ENCODE measurements around the gene ABCA12.

ABCA12 gene

GRCh38 chr2:214995409-214995808 lies 143.0 kb downstream of the ABCA12 start:
- H3K27me3 ChIP-seq (ENCODE audit: insufficient read depth, poor library complexity, severe bottlenecking): no peaks in the 10 kb centered on the region
- DNase-seq (ENCODE audit: low read depth in 1 of 2, low spot score in 1 of 2): no peak
- H3K4me3 ChIP-seq (replicated peaks; ENCODE audit: insufficient read depth, low read length): no peak overlapping the region
- H3K27ac ChIP-seq (replicated peaks): no peak overlapping the region
- TF ChIP-seq POLR2AphosphoS5 (IDR thresholded peaks at IDR 0.05; ENCODE audit: low read depth): no peak
- TF ChIP-seq REST (IDR thresholded peaks at IDR 0.05; ENCODE audit: insufficient replicate concordance, low read depth): no peak
- TF ChIP-seq GABPA (IDR thresholded peaks at IDR 0.05; ENCODE audit: low read depth): no peak

GRCh38 chr2:214992911-214993310 lies 145.5 kb downstream of the ABCA12 start:
- H3K27me3 ChIP-seq (ENCODE audit: insufficient read depth, poor library complexity, severe bottlenecking): no peaks in the 10 kb centered on the region
- TF ChIP-seq CTCF (IDR thresholded peaks at IDR 0.05; ENCODE audit: insufficient read depth, low read length) (no peak), SPI1 (IDR thresholded peaks at IDR 0.05; ENCODE audit: borderline replicate concordance, low read depth) (no peak), GABPA (IDR thresholded peaks at IDR 0.05; ENCODE audit: low read depth) (no peak), REST (IDR thresholded peaks at IDR 0.05; ENCODE audit: insufficient replicate concordance, low read depth) (no peak), POLR2AphosphoS5 (IDR thresholded peaks at IDR 0.05; ENCODE audit: low read depth) (no peak)

GRCh38 chr2:214989187-214989586 lies 149.2 kb downstream of the ABCA12 start:
- no peak overlapping the region for H3K4me3 ChIP-seq (replicated peaks; ENCODE audit: insufficient read depth, low read length)
- TF ChIP-seq CTCF (IDR thresholded peaks at IDR 0.05; ENCODE audit: insufficient read depth, low read length) (no peak), POLR2AphosphoS5 (IDR thresholded peaks at IDR 0.05; ENCODE audit: low read depth) (no peak), REST (IDR thresholded peaks at IDR 0.05; ENCODE audit: insufficient replicate concordance, low read depth) (no peak), GABPA (IDR thresholded peaks at IDR 0.05; ENCODE audit: low read depth) (no peak), SPI1 (IDR thresholded peaks at IDR 0.05; ENCODE audit: borderline replicate concordance, low read depth) (no peak)
- no peaks in the 10 kb centered on the region for H3K27me3 ChIP-seq (ENCODE audit: insufficient read depth, poor library complexity, severe bottlenecking)
- DNase-seq (ENCODE audit: low read depth in 1 of 2, low spot score in 1 of 2): no peak
- no peak overlapping the region for H3K27ac ChIP-seq (replicated peaks)

More at GRCh38 chr2:214992911-214993310, 145.5 kb downstream of the ABCA12 start:
- DNase-seq (ENCODE audit: low read depth in 1 of 2, low spot score in 1 of 2): no peak
- no peak overlapping the region for H3K27ac ChIP-seq (replicated peaks)
- H3K4me3 ChIP-seq (replicated peaks; ENCODE audit: insufficient read depth, low read length): no peak overlapping the region
